HepG2 (cell line): ENCODE data around the gene CD164L2.

Experiments
- CAMTA2 ChIP-seq: sonication (generic); formaldehyde crosslinking; IDR thresholded peaks from 2 replicates; pipeline ENCODE4 v1.4.0; 2020; ENCODE audit warnings: mild to moderate bottlenecking, missing genetic modification reagents, borderline replicate concordance
- SOX6 ChIP-seq, 2 experiments: fragments of 450-650 bp in 1 of 2; sonication (generic) in 1 of 2; formaldehyde crosslinking in 1 of 2; IDR thresholded peaks; 2 replicates each; pipeline versions ENCODE4 v1.4.0 to v1.6.1; 2017 to 2020; ENCODE audit warnings: antibody characterized with exemption in 1 of 2, mild to moderate bottlenecking in 1 of 2, missing genetic modification reagents in 1 of 2
- TAF1 ChIP-seq: sonication (generic); formaldehyde crosslinking; IDR thresholded peaks from 2 replicates; pipeline ENCODE4 v1.4.0; 2020; ENCODE audit warnings: missing genetic modification reagents
- ZBTB42 ChIP-seq: sonication (generic); formaldehyde crosslinking; IDR thresholded peaks from 2 replicates; pipeline ENCODE4 v1.5.0; 2020; ENCODE audit warnings: mild to moderate bottlenecking, missing genetic modification reagents
- ZNF709 ChIP-seq: sonication (generic); formaldehyde crosslinking; IDR thresholded peaks from 2 replicates; pipeline ENCODE4 v1.5.0; 2020; ENCODE audit warnings: mild to moderate bottlenecking, missing genetic modification reagents
- ZNF780A ChIP-seq: sonication (generic); formaldehyde crosslinking; IDR thresholded peaks from 2 replicates; pipeline ENCODE4 v1.8.0; 2022; ENCODE audit warnings: mild to moderate bottlenecking, missing genetic modification reagents, moderate library complexity
- TF ChIP-seq, protein P1 (sequence below): sonication (generic); formaldehyde crosslinking; IDR thresholded peaks from 2 replicates; pipeline ENCODE4 v1.4.0; 2020; ENCODE audit warnings: mild to moderate bottlenecking, missing genetic modification reagents

DNA sequence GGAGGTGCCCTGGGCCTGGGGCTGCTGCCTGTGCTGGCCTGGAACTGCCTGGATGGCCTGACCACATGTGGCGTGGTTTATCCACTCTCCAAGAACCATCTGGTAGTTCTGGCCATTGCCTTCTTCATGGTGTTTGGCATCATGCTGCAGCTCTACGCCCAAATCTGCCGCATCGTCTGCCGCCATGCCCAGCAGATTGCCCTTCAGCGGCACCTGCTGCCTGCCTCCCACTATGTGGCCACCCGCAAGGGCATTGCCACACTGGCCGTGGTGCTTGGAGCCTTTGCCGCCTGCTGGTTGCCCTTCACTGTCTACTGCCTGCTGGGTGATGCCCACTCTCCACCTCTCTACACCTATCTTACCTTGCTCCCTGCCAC lies 11.1 kb upstream of the CD164L2 start:
- TF ChIP-seq CAMTA2 (CRISPR knock-in tag) (no peak), ZNF780A (CRISPR knock-in tag) (no peak), ZBTB42 (CRISPR knock-in tag) (no peak), ZNF709 (no peak), SOX6 (IDR thresholded peaks at IDR 0.05) (no peak), SOX6 (CRISPR knock-in tag; IDR thresholded peaks at IDR 0.05) (no peak), TAF1 (CRISPR knock-in tag) (no peak)
- TF ChIP-seq, protein P1, sequence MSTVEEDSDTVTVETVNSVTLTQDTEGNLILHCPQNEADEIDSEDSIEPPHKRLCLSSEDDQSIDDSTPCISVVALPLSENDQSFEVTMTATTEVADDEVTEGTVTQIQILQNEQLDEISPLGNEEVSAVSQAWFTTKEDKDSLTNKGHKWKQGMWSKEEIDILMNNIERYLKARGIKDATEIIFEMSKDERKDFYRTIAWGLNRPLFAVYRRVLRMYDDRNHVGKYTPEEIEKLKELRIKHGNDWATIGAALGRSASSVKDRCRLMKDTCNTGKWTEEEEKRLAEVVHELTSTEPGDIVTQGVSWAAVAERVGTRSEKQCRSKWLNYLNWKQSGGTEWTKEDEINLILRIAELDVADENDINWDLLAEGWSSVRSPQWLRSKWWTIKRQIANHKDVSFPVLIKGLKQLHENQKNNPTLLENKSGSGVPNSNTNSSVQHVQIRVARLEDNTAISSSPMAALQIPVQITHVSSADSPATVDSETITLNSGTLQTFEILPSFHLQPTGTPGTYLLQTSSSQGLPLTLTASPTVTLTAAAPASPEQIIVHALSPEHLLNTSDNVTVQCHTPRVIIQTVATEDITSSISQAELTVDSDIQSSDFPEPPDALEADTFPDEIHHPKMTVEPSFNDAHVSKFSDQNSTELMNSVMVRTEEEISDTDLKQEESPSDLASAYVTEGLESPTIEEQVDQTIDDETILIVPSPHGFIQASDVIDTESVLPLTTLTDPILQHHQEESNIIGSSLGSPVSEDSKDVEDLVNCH (CRISPR knock-in tag) = no peak
